HUDEP-2 (cell line): ENCODE data around the gene ATXN3.
"Not testable (repeated sequence)": the region's sequence is repeated elsewhere in the genome, so short reads cannot be mapped to it uniquely, and the experiment has no call there.

Experiments
- DNase-seq, 76 experiments: peaks; one replicate each; lab custom pipeline; 2025; ENCODE audit not compliant: unreplicated experiment in 76 of 76; lab: John Stamatoyannopoulos, UW

The ATXN3 gene

GRCh38 chr14:92088494-92088893 lies 17.9 kb downstream of the ATXN3 start:
- no peak for DNase-seq

- no peak for DNase-seq
These were observed 31.8 kb downstream of the ATXN3 start for GRCh38 chr14:92074555-92074954.

GRCh38 chr14:92058006-92058917 lies 48.1 kb downstream of the ATXN3 start:
- no peak for DNase-seq

- DNase-seq = no peak
These were observed 56.6 kb downstream of the ATXN3 start for GRCh38 chr14:92049781-92050180.

DNA sequence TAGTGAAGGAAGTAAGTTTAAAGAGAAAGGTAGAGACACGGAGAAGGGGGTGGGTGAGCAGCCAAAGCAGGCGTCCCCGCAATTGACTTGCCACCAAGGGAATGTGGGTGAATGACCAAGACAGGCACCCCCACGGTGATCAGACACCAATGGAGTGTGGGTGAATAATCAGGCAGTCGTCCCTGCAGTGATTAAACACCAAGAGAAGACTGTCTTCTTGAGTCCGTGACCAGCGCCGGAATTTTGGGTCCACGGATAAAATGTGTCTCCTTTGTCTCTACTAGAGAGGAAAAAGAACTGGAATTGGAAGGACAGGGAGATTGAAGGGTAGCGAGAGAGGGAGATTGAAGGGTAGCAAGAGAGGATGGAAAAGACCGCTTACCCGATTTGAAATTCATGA lies 57.2 kb downstream of the ATXN3 start:
- DNase-seq = not testable (repeated sequence)

DNA sequence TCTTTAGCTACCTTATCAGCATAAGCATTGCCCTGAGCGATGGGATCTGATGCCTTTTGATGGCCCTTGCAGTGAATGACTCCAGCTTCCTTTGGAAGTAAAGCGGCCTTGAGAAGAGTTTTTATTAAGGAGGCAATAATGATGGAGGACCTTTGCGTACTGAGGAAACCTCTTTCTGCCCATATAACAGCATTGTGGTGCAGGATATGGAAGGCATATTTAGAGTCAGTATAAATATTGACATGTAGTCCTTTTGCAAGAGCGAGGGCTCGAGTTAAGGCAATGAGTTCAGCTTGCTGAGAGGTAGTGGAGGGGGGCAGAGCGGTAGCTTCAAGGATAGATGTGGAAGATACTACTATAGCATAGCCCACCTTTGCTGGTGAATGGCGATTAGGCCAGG lies 60.5 kb downstream of the ATXN3 start:
- DNase-seq = not testable (repeated sequence)

GRCh38 chr14:92041766-92042165 lies 64.6 kb downstream of the ATXN3 start:
- not testable (repeated sequence) for DNase-seq

GRCh38 chr14:92041203-92041602 lies 65.2 kb downstream of the ATXN3 start:
- DNase-seq = no peak

- DNase-seq = peak in 15 of 76 experiments; percentile 3 to 35 (median 10)
These were observed 65.8 kb downstream of the ATXN3 start for GRCh38 chr14:92040431-92041051.

GRCh38 chr14:92039719-92040430 lies 66.5 kb downstream of the ATXN3 start, which contains the start of gene TRIP11:
Gene TRIP11 (minus strand): TSS chr14:92040059. CDS start chr14:92039685, 374 bp downstream.
- DNase-seq = peak in 75 of 76 experiments; percentile 30 to 93 (median 84)

DNA sequence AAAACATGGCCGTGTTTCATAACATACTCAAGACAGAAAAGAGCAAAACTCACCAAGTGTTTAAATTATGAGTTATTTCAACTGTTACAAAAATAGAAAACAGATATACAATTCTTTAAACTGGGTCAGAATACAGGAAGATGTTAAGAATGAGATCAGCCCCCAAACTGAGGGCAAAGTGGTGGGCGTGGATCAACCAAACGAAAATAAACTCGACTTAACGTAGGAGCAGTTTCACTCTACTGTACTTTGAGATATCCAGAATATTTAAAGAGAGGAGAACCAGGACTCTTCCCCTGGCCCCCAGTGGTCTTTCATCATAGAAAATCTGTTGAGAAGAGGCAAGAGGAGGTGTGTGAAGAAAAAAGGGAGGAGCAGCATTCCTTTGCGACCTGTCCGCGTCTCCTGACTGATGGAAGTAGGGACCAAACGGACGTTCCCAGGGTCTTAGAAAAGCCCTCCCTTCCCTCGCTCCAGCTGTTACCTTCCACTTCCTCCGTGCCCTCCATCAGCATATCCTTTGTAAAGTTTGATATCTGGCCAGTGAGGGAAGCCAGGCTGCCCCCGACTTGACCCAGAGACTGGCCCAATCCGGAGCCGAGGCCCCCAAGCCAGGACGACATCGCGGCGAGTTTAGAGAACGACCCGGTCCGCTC lies 67.2 kb downstream of the ATXN3 start:
- peak in 9 of 76 experiments; percentile 20 to 53 (median 43) for DNase-seq

DNA sequence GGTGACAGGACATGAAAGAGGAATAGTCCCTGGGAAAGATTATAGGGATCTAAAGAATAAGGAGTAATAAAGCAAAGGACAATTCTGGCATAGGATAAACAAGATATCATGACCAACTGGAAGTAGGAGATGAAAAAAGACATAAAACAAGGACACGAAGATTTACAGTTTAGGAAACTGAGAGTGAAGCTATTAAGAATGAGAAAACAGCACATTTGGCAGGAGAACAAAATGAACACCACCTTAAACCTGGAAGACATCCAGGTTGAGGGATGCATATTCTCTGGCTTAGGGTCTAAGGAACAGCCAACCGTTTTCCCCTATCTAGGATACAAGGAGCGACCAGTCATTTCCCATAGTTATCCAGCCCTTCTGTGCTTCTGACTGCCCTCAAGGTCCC lies 68.4 kb downstream of the ATXN3 start:
- DNase-seq = no peak

- DNase-seq = no peak
These were observed 70.5 kb downstream of the ATXN3 start for GRCh38 chr14:92035890-92036289.

GRCh38 chr14:92033906-92034687 lies 72.3 kb downstream of the ATXN3 start:
- no peak for DNase-seq

DNA sequence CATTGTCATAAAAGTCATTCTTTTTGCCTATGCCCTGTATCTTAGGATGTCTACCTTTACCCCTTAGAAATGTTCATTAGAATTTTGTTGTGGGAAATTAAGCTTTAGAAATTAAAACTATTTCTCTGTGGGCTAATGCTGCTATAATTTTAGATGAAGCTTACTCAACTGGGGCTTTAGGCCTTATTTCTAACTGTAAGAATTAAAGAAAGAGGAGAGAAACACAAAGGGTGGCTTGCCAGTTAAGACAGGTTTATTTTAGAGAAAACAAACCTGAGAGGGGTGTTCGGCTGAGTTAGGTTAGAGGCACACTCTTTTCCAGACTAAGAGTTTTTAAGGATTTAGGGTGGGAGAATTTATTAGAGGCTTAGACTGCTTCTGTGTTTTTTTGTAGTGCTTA lies 72.9 kb downstream of the ATXN3 start:
- no peak for DNase-seq

- DNase-seq = no peak
These were observed 79.7 kb downstream of the ATXN3 start for GRCh38 chr14:92026548-92027190.

GRCh38 chr14:92022036-92022435 lies 84.3 kb downstream of the ATXN3 start:
- no peak for DNase-seq

DNA sequence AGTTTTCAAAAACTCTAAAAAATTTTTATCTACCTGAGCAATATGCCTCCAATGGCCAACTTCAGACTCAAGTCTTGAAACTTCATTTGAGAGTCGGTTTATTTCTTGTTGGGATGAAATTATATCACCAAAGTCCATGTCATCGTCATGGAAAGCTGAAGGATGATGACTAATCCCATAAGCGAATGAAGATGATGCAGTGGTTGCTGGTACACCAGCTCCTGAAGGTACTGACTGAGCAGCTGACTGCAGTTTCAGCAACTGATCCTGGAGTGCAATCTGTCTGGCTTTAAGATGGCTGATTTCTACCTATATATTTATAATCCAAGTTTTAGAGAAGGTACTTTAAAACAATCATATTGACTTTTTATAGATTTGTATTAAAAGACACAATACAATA lies 84.9 kb downstream of the ATXN3 start:
- no peak for DNase-seq

DNA sequence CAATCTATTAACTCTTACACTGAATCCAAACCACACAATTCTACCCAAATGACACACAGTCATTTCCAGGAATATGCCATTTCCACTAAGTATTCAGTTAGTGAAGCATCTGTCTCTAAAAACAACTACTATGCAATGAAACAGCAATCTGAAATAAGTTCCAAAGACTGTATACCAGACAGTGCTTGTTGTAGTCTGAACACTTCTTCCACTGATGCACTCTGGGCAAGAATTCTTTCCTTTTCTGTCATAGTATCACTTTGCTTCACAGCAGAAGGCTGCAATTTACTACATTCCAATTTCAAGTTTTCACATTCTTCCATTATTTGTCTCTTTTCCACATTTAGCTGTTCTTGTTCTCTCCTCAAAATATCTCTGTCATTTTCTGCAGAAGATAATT lies 92.3 kb downstream of the ATXN3 start:
- no peak for DNase-seq
